Stimulated activated CD4-positive, alpha-beta T cell treated with anti-CD3 and anti-CD28 coated beads, Interleukin-1b, Interleukin-23, amount 100 ng/mL, for 1 hour (primary cell): ENCODE results near the gene TECR.

ENCODE experiments used
- DNase-seq, 2 donors: peaks; one replicate each; pipeline ENCODE4 v3.0.0-alpha.2; 2020; ENCODE audit warnings: low read depth in 2 of 2

TECR gene

GRCh38 chr19:14507704-14508542 is 21.5 kb upstream of the TECR start:
- DNase-seq, result no peak

DNA sequence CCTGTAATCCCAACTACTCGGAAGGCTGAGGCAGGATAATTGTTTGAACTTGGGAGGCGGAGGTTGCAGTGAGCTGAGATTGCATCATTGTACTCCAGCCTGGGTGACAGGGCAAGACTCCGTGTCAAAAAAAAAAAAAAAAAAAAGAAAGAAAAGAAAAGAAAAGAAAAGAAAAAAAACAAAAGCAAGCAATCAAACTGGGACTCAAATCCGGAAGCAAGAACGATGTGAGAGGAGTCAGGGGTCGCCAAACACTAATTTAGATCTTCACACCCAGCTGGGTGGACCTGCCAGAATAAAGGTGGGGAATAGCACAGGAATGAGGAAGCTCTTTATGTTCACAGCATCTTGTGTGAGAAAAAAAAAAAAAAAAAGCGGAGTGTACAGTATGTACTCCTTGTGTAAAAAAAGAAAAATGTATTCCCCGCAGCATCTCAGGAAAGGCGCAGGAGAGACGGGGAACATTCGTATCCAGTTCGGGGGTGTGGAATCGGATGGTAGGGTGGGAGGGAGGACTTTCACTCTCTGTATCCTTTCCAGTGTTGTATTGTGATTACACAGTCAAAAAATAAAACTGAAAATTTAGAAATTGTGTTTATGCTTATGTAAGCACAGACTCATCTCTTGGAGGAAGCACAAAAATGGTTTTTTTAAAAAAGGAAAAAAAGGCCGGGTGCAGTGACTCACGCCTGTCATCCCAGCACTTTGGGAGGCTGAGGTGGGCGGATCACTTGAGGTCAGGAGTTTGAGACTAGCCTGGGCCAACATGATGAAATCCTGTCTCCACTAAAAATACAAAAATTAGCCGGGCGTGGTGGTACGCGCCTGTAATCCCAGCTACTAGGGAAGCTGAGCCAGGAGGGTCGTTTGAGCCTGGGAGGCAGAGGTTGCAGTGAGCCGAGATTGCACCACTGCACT is 18.8 kb upstream of the TECR start:
- no peak for DNase-seq

DNA sequence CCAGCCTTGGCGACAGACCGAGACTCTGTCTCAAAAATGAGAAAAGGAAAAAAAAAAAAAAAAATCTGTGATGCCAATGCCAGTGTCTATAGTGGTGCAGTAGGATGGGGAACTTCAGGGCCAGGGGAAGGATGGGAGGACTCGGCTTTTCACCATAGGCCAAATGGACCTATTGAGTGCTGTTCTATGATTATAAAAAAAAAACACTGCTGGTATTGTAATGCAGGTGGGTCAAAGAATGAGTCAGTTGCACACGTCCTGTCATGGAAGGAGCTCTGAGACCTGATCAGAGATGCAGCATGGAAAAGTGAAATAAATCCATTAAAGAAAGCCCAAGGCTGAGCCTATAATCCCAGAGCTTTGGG is 18.2 kb upstream of the TECR start:
- DNase-seq, result no peak

DNA sequence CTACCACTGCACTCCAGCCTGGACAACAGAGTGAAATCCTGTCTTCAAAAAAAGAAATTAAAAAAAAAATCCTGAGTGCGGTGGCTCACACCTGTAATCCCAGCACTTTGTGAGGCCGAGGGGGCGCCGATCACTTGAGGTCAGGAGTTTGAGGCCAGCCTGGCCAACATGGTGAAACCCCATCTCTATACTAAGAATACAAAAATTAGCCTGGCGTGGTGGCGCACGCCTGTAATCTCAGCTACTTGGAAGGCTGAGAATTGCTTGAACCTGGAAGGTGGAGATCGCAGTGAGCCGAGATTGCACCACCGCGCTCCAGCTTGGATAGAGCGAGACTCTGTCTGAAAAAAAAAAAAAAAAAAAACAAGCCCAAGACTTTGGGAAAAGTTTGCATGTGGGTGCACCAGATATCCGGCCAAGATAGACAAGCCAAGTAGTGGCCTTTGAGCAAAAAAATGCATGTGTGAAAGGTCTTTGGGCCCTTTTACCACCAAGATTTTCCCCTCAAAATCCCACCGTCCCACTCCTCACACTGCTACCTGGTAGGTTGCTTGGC is 16.9 kb upstream of the TECR start:
- no peak for DNase-seq

DNA sequence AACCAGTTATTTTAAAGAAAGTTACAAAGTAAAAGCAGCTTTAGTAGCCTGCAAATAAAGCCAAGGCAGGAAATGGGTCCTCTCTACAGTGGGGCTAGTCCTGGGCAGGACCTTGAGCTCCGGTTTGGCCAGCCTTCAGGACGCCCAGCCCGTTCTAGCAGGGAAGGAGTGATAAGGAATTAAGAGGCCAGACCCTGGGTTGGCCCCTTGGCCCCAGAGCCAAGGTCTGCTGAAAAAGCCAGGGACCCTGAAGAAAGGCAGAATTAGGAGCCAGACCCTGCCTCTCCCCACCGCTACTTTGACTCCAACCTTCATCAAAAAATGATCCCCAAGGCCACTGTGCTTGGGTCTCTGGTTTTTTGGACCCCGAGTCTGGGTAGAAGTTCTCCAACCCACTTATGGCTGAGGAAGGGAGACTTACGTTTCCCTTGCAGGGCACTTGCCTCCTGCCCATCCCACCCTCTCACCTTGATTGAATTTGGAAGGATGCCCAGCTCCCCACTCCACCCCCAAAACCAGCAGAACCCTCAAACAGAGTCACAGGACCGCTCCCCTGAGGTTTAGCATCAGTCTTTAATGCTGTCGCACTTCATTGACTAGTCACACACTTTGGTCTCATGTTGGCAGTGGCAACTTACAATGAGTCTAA is 15.1 kb upstream of the TECR start:
- DNase-seq, result no peak

- DNase-seq, result no peak
Observed at GRCh38 chr19:14515501-14516047, 13.8 kb upstream of the TECR start.

GRCh38 chr19:14516048-14516534 is 13.3 kb upstream of the TECR start:
- no peak for DNase-seq

DNA sequence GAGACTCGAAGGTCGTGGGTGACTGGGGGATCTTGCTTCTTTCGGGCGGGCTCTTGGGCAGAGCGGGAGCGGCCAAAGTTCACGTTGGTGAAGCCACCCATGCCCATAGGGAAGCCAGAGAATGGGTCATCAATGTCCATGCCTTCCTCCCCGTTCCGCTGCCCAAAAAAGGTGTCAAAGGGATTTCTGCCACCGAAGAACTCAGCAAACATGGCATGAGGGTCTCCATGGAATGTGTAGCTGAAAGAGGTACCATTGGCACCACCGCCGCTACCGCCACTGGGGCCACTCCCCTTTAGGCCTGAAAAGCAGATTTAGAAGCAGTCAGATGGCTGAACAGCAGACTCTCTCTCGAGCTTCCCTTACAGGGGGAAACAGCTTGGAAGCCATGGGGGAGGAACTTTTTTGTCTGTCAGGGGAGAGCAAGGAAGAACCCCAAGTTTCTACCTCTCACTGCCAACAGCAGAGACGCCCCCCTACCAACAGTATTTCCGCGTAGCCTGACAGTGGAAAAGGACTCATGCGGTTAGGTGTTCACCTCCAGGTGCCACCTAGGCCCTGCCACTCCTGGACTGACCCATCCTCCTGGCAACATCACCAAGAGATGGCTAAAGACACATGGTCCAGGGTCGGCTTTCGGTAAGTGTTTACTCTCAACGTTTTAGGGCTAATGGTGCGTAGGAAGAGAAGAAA is 12.5 kb upstream of the TECR start:
- no peak for DNase-seq

GRCh38 chr19:14517446-14517839 is 12.0 kb upstream of the TECR start:
- no peak for DNase-seq

- no peak for DNase-seq
Observed at GRCh38 chr19:14517840-14518505, 11.4 kb upstream of the TECR start, which contains the start of gene DNAJB1. Gene DNAJB1 (minus strand): TSS chr19:14518397. CDS start chr19:14518349, 48 bp downstream.

DNA sequence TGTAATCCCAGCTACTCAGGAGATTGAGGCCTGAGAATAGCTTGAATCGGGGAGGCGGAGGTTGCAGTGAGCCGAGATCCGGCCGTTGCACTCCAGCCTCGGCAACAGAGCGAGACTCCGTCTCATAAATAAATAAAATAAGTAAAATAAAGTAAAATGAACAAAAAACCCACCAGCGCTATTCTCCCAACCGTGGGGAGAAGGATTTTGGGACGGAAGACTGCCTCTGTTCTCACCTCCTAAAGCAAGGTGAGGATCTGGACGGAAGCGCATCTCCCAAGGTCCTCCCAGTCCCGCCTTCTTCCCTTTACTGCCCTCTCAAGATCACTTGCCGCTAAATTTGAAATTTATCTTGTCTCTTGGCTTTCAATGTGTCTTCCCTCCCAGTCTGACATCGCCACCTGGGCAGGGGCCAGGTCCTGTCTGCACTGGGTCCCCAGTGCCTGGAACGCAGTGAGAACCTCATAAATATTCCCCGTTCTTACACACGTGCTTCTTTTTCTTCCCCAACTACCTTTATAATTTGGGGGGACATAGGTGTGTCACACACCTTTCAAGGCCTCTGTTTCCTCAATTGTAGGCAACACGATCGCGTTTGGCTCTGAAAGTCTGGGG is 10.0 kb upstream of the TECR start:
- DNase-seq, result no peak

DNA sequence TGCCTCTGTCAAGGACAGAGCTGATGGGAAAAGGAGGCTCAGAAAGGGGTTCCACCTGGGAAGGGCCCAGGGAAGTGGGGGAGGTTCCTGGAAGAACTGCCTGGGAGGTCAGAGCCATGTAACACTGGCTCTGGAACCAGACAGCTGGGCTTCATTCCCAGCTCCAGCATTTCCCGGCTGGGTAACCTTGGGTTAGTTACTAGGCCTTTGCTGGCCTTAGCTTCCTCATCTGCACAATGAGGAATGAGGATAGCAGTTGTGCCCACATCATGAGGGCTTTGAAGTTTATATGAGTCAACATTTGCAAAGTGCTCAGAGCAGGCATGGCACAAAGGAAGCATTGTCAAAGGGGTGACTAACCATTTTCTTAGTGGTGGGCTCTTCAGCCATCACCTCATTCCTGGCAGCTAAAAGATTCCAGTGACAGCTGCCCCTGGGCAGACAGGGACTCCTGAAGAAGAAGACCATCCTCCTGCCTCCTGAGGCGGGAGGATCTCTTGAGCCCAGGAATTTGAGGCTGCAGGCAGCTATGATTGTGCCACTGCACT is 9.5 kb upstream of the TECR start:
- no peak for DNase-seq

DNA sequence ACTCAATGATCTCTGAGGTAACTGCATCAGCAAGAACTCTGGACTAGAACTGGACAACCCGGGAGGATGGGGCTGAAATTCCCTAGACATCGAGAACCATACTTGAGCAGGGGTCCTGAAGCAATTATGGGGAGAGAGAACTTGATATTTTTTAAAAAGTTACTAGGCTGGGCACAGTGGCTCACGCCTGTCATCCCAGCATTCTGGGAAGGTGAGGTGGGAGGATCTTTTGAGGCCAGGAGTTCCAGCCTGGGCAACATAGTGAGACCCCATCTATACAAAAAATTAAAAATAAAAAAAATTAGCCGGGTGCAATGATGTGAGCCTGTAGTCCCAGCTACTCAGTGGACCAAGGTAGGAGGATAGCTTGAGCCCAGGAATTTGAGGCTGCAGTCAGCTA is 8.9 kb upstream of the TECR start:
- no peak for DNase-seq

DNA sequence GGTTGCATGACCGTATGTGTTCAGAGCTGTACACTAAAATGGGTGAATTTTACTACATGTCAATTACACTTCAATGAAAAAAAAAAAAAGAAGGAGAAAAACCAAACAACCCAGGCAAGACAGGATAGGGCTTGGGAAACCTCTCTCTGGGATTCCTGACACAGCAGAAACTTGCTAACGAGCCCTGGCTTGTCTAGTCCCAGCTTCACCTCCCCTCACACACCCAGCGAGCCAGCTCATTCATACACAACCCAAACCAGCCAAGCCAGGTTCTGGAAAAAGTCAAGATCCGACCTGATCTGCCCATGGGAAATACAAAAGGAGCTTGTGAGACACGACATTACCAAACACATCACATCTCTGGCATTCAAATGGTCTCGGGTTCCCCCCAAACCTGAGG is 3.7 kb upstream of the TECR start:
- DNase-seq, result no peak

GRCh38 chr19:14526423-14526822 is 3.0 kb upstream of the TECR start:
- DNase-seq, result no peak

GRCh38 chr19:14528419-14529253 is 758 bp upstream of the TECR start:
- no peak for DNase-seq

DNA sequence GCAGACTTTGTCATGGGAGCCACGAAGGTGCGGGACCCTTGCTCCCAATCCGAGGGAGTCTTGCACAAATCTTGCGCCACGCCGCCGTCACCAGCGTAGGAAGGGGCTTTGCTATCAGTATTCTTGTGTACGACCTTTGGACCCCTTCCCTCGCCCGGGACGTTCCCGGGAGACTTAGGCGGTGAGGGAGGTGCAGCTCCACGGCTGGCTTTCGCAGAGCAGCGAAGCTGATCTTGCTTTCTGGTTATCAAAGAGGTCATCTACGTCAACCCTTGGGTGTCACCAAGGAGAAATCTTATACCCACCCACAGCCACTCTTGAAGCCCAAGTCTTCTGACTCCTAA is 583 bp downstream of the TECR start:
- DNase-seq, result no peak

DNA sequence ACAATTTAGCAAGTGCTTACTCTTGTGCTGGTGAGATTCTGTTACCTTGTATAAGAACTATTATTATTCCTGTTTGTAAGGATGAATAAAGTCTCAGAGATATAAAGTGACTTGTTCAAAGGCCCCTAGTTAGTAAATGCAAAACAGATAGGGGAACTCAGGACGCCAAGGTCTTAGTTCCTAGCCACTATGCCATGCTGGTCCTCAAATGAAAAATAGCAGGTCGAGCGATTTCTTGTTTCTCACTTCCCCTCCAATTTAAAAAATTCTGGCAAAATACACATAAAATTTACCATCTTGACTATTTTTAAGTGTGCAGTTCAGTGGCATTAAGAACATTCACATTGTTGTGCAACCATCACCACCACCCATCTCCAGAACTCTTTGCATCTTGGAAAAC is 1.1 kb downstream of the TECR start:
- DNase-seq, result no peak

DNA sequence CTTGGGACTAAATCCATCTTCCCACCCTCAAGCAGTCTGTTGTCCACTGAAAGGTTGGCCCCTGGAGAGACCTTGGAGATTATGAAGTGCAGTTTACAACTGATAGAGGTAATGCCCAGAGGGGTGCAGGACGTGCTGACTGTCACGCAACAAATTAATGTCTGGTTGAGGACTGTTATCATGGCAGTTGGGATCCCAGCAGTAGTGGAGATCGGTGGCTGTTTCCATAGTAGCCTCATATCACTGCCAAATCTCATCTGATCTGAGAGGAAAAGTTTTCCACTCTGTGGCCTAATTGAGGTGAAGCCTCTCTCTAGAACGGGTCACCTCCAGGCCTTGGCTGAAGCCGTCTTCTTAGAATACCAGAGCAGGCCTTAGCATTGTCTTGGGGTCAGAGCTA is 4.1 kb downstream of the TECR start:
- DNase-seq, result no peak
